NAMALWA (cell line): ENCODE results near the gene CAMKK2.
"Not testable (repeated sequence)": the region's sequence is repeated elsewhere in the genome, so short reads cannot be mapped to it uniquely, and the experiment has no call there.

ENCODE experiments used
- DNase-seq: peaks from one replicate; pipeline ENCODE4 v3.0.0-alpha.2; 2015; ENCODE audit warnings: low spot score

Gene CAMKK2

GRCh38 chr12:121298411-121298810 is 1.9 kb upstream of the CAMKK2 start:
- DNase-seq, result not testable (repeated sequence)

- peak; percentile 31 for DNase-seq
Observed at GRCh38 chr12:121297435-121297991, 1.0 kb upstream of the CAMKK2 start.

GRCh38 chr12:121295746-121296617 is 527 bp downstream of the CAMKK2 start:
- peak; percentile 40 for DNase-seq

GRCh38 chr12:121295116-121295745 is 1.3 kb downstream of the CAMKK2 start:
- peak; percentile 64 for DNase-seq

- no peak for DNase-seq
Observed at GRCh38 chr12:121294151-121294889, 2.2 kb downstream of the CAMKK2 start.

GRCh38 chr12:121293603-121294002 is 2.9 kb downstream of the CAMKK2 start:
- DNase-seq, result no peak

- no peak for DNase-seq
Observed at GRCh38 chr12:121290410-121290809, 6.1 kb downstream of the CAMKK2 start.

- DNase-seq, result no peak
Observed at GRCh38 chr12:121289962-121290361, 6.5 kb downstream of the CAMKK2 start.

GRCh38 chr12:121288986-121289385 is 7.5 kb downstream of the CAMKK2 start:
- no peak for DNase-seq

GRCh38 chr12:121288158-121288845 is 8.2 kb downstream of the CAMKK2 start:
- DNase-seq, result no peak

GRCh38 chr12:121287267-121287954 is 9.1 kb downstream of the CAMKK2 start:
- DNase-seq, result no peak

- DNase-seq, result no peak
Observed at GRCh38 chr12:121285856-121286255, 10.7 kb downstream of the CAMKK2 start.

- no peak for DNase-seq
Observed at GRCh38 chr12:121284551-121285390, 11.7 kb downstream of the CAMKK2 start.

- no peak for DNase-seq
Observed at GRCh38 chr12:121283841-121284240, 12.7 kb downstream of the CAMKK2 start.

GRCh38 chr12:121283388-121283787 is 13.1 kb downstream of the CAMKK2 start:
- DNase-seq, result no peak

- not testable (repeated sequence) for DNase-seq
Observed at GRCh38 chr12:121282910-121283309, 13.6 kb downstream of the CAMKK2 start.

- DNase-seq, result no peak
Observed at GRCh38 chr12:121282072-121282742, 14.3 kb downstream of the CAMKK2 start.

- not testable (repeated sequence) for DNase-seq
Observed at GRCh38 chr12:121281116-121281515, 15.4 kb downstream of the CAMKK2 start.

- DNase-seq, result not testable (repeated sequence)
Observed at GRCh38 chr12:121280531-121280930, 16.0 kb downstream of the CAMKK2 start.

- DNase-seq, result no peak
Observed at GRCh38 chr12:121279507-121279915, 17.0 kb downstream of the CAMKK2 start.
